HepG2 (cell line): ENCODE results near the gene ARHGAP33. TPM values are rescaled to one million over a fixed set of nuclear protein-coding genes. Genes with fewer than 3 reads are reported as not detected.

Experiments used
- AKAP8 ChIP-seq: sonication (generic); formaldehyde crosslinking; IDR thresholded peaks from 2 replicates; pipeline ENCODE4 v1.5.1; 2020; ENCODE audit warnings: mild to moderate bottlenecking, missing genetic modification reagents
- CENPX ChIP-seq: sonication (generic); formaldehyde crosslinking; IDR thresholded peaks from 2 replicates; pipeline ENCODE4 v1.9.0; 2021; ENCODE audit warnings: mild to moderate bottlenecking, missing genetic modification reagents, moderate library complexity
- CHCHD3 ChIP-seq: sonication (generic); formaldehyde crosslinking; IDR thresholded peaks from 2 replicates; pipeline ENCODE4 v1.8.0; 2022; ENCODE audit warnings: mild to moderate bottlenecking, missing genetic modification reagents, moderate library complexity
- MAX ChIP-seq: IDR thresholded peaks from 2 replicates; pipeline ENCODE4 v1.6.1; 2012; ENCODE audit warnings: inconsistent platforms
- NRL ChIP-seq: sonication (generic); formaldehyde crosslinking; IDR thresholded peaks from 2 replicates; pipeline ENCODE4 v1.5.0; 2020; ENCODE audit warnings: missing genetic modification reagents, mild to moderate bottlenecking, moderate library complexity, borderline replicate concordance
- POGK ChIP-seq: sonication (generic); formaldehyde crosslinking; conservative IDR thresholded peaks from 2 replicates; pipeline ENCODE4 v1.8.0; 2022; ENCODE audit warnings: mild to moderate bottlenecking, moderate library complexity, missing genetic modification reagents
- POLR2AphosphoS5 ChIP-seq: IDR thresholded peaks from 2 replicates; pipeline ENCODE4 v1.6.1; 2012; ENCODE audit warnings: low read depth, low read length
- SKI ChIP-seq: fragments of 450-650 bp; IDR thresholded peaks from one replicate; pipeline ENCODE4 v1.6.1; 2018; ENCODE audit warnings: mild to moderate bottlenecking; ENCODE audit not compliant: partially characterized antibody
- STAG1 ChIP-seq: sonication (generic); formaldehyde crosslinking; IDR thresholded peaks from 2 replicates; pipeline ENCODE4 v1.4.0; 2020; ENCODE audit warnings: missing genetic modification reagents
- ZBTB40 ChIP-seq, 2 experiments: fragments of 450-650 bp in 1 of 2; sonication (generic) in 1 of 2; formaldehyde crosslinking in 1 of 2; IDR thresholded peaks; 2 replicates each; pipeline versions ENCODE4 v1.6.1 to v1.8.0; 2016 to 2022; ENCODE audit warnings: antibody characterized with exemption in 1 of 2, mild to moderate bottlenecking in 1 of 2, missing genetic modification reagents in 1 of 2
- ZBTB46 ChIP-seq: sonication (generic); formaldehyde crosslinking; IDR thresholded peaks from 2 replicates; pipeline ENCODE4 v1.4.0; 2020; ENCODE audit warnings: mild to moderate bottlenecking, missing genetic modification reagents, borderline replicate concordance
- ZNF563 ChIP-seq: sonication (generic); formaldehyde crosslinking; IDR thresholded peaks from 2 replicates; pipeline ENCODE4 v1.8.0; 2022; ENCODE audit warnings: mild to moderate bottlenecking, moderate library complexity, missing genetic modification reagents
- polyA plus RNA-seq, 8 experiments: library from polyadenylated mRNA; depleted of rRNA in 3 of 8; stranded (reverse) in 7 of 8; unstranded in 1 of 8; fragments of >200 nt; fragmentation: Illumina TruSeq in 4 of 8; extraction: Trizol in 4 of 8; gene quantifications; 2 replicates each; pipeline versions ENCODE4 v1.2.1 to v1.2.3, GENCODE V29; 2011 to 2016; ENCODE audit warnings: low read depth in 4 of 8, missing spikeins in 1 of 8, mixed read lengths in 1 of 8; ENCODE audit not compliant: insufficient read depth in 1 of 8
- total RNA-seq, 5 experiments: library from RNA; depleted of rRNA; stranded (reverse); fragments of >200 nt; fragmentation: Illumina TruSeq; extraction: Trizol; gene quantifications; 2 replicates each; pipeline ENCODE4 v1.2.3, GENCODE V29; 2016; ENCODE audit warnings: low read depth in 1 of 5

The ARHGAP33 gene
- total and polyA plus RNA-seq, 2 of the 13 experiments (the other 11 are each of a cell fraction or from before 2014, with no cell fraction given), result 1.3 to 2.7 TPM

- TF ChIP-seq SKI (no peak), STAG1 (CRISPR knock-in tag) (no peak), ZBTB46 (CRISPR knock-in tag) (no peak), ZBTB40 (IDR thresholded peaks at IDR 0.05) (no peak), ZBTB40 (CRISPR knock-in tag; IDR thresholded peaks at IDR 0.05) (peak; percentile 70; the same call in 1 of the 2 replicates), MAX (peak; percentile 87), NRL (CRISPR knock-in tag) (peak; percentile 48; the same call in 1 of the 2 replicates), POGK (CRISPR knock-in tag) (no peak), CENPX (CRISPR knock-in tag) (no peak), ZNF563 (CRISPR knock-in tag) (peak; percentile 53; the same call in 1 of the 2 replicates), AKAP8 (CRISPR knock-in tag) (peak; percentile 93; the same call in 1 of the 2 replicates), CHCHD3 (CRISPR knock-in tag) (no peak), POLR2AphosphoS5 (0 out of 2 replicates have a peak, but pooled peaks have one; percentile 20)
Measured at GRCh38 chr19:35797663-35798062, 22.3 kb downstream of the ARHGAP33 start (continued).
